CD8-positive, alpha-beta memory T cell (primary cell): ENCODE data around the gene CNPY2. TPM values are rescaled to one million over a fixed set of nuclear protein-coding genes. Genes with fewer than 3 reads are reported as not detected.

Source experiments
- CTCF ChIA-PET: fragments of 350-600 bp; sonication (Branson Sonifier 250); formaldehyde crosslinking; loops from one replicate; lab custom pipeline; 2021; ENCODE audit warnings: antibody characterized with exemption; lab: Charles Lee
- POLR2A ChIA-PET: fragments of 350-600 bp; sonication (Branson Sonifier 250); formaldehyde crosslinking; loops from one replicate; lab custom pipeline; 2021; ENCODE audit warnings: antibody characterized with exemption; lab: Charles Lee
- DNase-seq, 5 donors: peaks; one replicate each; pipeline versions ENCODE4 v3.0.0 to v3.0.0-alpha.2; 2020 to 2022; ENCODE audit warnings: mixed read lengths in 1 of 5
- H3K27ac ChIP-seq: one replicate; pipeline ENCODE4 v1.7.0; 2013; ENCODE audit warnings: low read depth, mild to moderate bottlenecking, low read length, moderate library complexity
- H3K27me3 ChIP-seq: 2 replicates; pipeline ENCODE4 v1.7.0; 2013; ENCODE audit warnings: low read length, mild to moderate bottlenecking; ENCODE audit not compliant: insufficient read depth, poor library complexity, severe bottlenecking
- H3K36me3 ChIP-seq: 2 replicates; pipeline ENCODE4 v1.7.0; 2013; ENCODE audit warnings: mild to moderate bottlenecking, low read length, moderate library complexity; ENCODE audit not compliant: insufficient read depth
- H3K4me1 ChIP-seq: 2 replicates; pipeline ENCODE4 v1.7.0; 2013; ENCODE audit warnings: mild to moderate bottlenecking, low read length, moderate library complexity; ENCODE audit not compliant: insufficient read depth
- H3K4me3 ChIP-seq: 2 replicates; pipeline ENCODE4 v1.7.0; 2013; ENCODE audit warnings: mild to moderate bottlenecking, low read length
- H3K9me3 ChIP-seq: 2 replicates; pipeline ENCODE4 v1.7.0; 2013; ENCODE audit warnings: mild to moderate bottlenecking, low read length
- H3K27ac Mint-ChIP-seq, 8 donors: one replicate each; pipeline ENCODE4 v1.8.0; 2020 to 2021; ENCODE audit warnings: mixed read lengths in 8 of 8, mild to moderate bottlenecking in 6 of 8, inconsistent platforms in 3 of 8, moderate library complexity in 3 of 8
- H3K27me3 Mint-ChIP-seq, 2 donors: one replicate each; pipeline ENCODE4 v1.8.0; 2020 to 2021; ENCODE audit warnings: mixed read lengths in 2 of 2, mild to moderate bottlenecking in 1 of 2, moderate library complexity in 1 of 2
- H3K36me3 Mint-ChIP-seq, 3 donors: one replicate each; pipeline ENCODE4 v1.8.0; 2020 to 2021; ENCODE audit warnings: mixed read lengths in 3 of 3, inconsistent platforms in 1 of 3, mild to moderate bottlenecking in 1 of 3
- H3K4me1 Mint-ChIP-seq, 3 donors: one replicate each; pipeline ENCODE4 v1.8.0; 2020 to 2021; ENCODE audit warnings: mixed read lengths in 3 of 3, inconsistent platforms in 1 of 3, mild to moderate bottlenecking in 1 of 3
- H3K4me3 Mint-ChIP-seq, 7 donors: one replicate each; pipeline ENCODE4 v1.8.0; 2020 to 2021; ENCODE audit warnings: mixed read lengths in 7 of 7, mild to moderate bottlenecking in 6 of 7, moderate library complexity in 4 of 7, inconsistent platforms in 2 of 7
- H3K9me3 Mint-ChIP-seq, 5 donors: one replicate each; pipeline ENCODE4 v1.8.0; 2020 to 2022; ENCODE audit warnings: mixed read lengths in 5 of 5, mild to moderate bottlenecking in 3 of 5, moderate library complexity in 2 of 5, inconsistent platforms in 1 of 5
- polyA plus RNA-seq: library from polyadenylated mRNA; unstranded; fragments of 300-500 nt; fragmentation: Illumina TruSeq; gene quantifications from one replicate; pipeline ENCODE4 v1.2.3, GENCODE V29; 2021
- total RNA-seq, 2 experiments: library from RNA; stranded (reverse); gene quantifications; one replicate each; pipeline ENCODE4 v1.2.3, GENCODE V29; 2021

CNPY2 gene
- total and polyA plus RNA-seq, 3 experiments from 2014 or later = 165 to 188 (median 167) TPM

DNA sequence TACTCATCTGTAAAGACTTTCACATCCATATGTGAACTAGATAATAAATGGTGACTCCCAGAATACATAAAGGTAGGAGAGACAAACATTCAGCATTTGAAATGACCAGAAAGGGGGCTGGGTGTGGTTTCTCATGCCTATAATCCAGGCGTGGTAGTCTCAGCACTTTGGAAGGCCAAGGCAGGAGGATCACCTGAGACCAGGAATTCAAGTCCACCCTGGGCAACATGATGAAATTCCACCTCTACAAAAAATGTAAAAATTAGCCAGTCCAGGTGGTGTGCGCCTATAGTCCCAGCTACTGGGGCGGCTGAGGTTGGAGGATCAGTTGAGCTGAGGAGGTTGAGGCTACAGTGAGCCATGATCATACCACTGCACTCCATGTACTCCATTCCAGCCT is 11.5 kb downstream of the CNPY2 start:
- ChIA-PET CTCF (interaction anchor here (1.8 kb wide), 1 partner anchor 115 kb away, joined by 3 read pairs; the partner anchor contains the start of gene SMARCC2), POLR2A (no interaction called here)
- H3K27ac Mint-ChIP-seq = no peak overlapping the region
- Histone ChIP-seq H3K27me3 (no peaks in the 10 kb centered on the region), H3K27ac (no peak overlapping the region), H3K4me1 (peaks cover 20% of the 10 kb centered on the region), H3K4me3 (no peak overlapping the region), H3K9me3 (no peaks in the 10 kb centered on the region), H3K36me3 (no peaks in the 10 kb centered on the region)
- H3K4me1 Mint-ChIP-seq = peaks cover 25 to 33% (median 30%) of the 10 kb centered on the region in 3 donors
- no peak for DNase-seq
- no peak overlapping the region for H3K4me3 Mint-ChIP-seq
- H3K27me3 Mint-ChIP-seq = no peaks in the 10 kb centered on the region
- peaks cover 0 to 34% (median 0%) of the 10 kb centered on the region in 3 donors for H3K36me3 Mint-ChIP-seq
- H3K9me3 Mint-ChIP-seq = no peaks in the 10 kb centered on the region

- POLR2A ChIA-PET = interaction anchor here (0.6 to 0.7 kb wide), 3 partner anchors 36 to 110 kb away, joined by 3 read pairs; no protein-coding TSS in a partner anchor
- H3K36me3 Mint-ChIP-seq = peaks cover 0 to 32% (median 4%) of the 10 kb centered on the region in 3 donors
- H3K4me1 ChIP-seq = peaks cover 44% of the 10 kb centered on the region
- H3K4me1 Mint-ChIP-seq = peaks cover 47 to 67% (median 64%) of the 10 kb centered on the region in 3 donors
- H3K27ac Mint-ChIP-seq = peak overlapping the region; percentile 93 to 99 (median 98)
- H3K9me3 Mint-ChIP-seq = no peaks in the 10 kb centered on the region
- H3K27ac ChIP-seq = peak overlapping the region; percentile 90
- peak overlapping the region; percentile 94 to 98 (median 95) for H3K4me3 Mint-ChIP-seq
- H3K27me3 ChIP-seq = no peaks in the 10 kb centered on the region
- H3K4me3 ChIP-seq = peak overlapping the region; percentile 85
- no peaks in the 10 kb centered on the region for H3K27me3 Mint-ChIP-seq
- peak in 1 of 5 donors; percentile 52 for DNase-seq
- no peaks in the 10 kb centered on the region for H3K9me3 ChIP-seq
- CTCF ChIA-PET = interaction anchor here (1.0 to 1.8 kb wide), 5 partner anchors 14 to 111 kb away, joined by 3 to 8 read pairs (median 3); partner anchors contain the start of genes PAN2, RNF41 and SMARCC2
- H3K36me3 ChIP-seq = peaks cover 7% of the 10 kb centered on the region
Measured at GRCh38 chr12:56300644-56301464, 14.9 kb downstream of the CNPY2 start.

- H3K4me1 Mint-ChIP-seq = peaks cover 47 to 65% (median 64%) of the 10 kb centered on the region in 3 donors
- POLR2A ChIA-PET = interaction anchor here (0.7 to 2.1 kb wide), 8 partner anchors 10 to 195 kb away, joined by 3 to 6 read pairs (median 4); partner anchors contain the start of genes CNPY2, IL23A, PA2G4 and STAT2
Measured at GRCh38 chr12:56299853-56300643, 15.7 kb downstream of the CNPY2 start, which contains the start of gene CS. TSS of gene CS (minus strand) at chr12:56300330. CDS start at chr12:56300201, 129 bp downstream.

GRCh38 chr12:56299308-56299852 is 16.4 kb downstream of the CNPY2 start:
- Histone ChIP-seq H3K27ac (peak overlapping the region; percentile 90), H3K27me3 (no peaks in the 10 kb centered on the region), H3K4me3 (peak overlapping the region; percentile 85), H3K4me1 (peaks cover 44% of the 10 kb centered on the region), H3K36me3 (peaks cover 7% of the 10 kb centered on the region), H3K9me3 (no peaks in the 10 kb centered on the region)
- no peaks in the 10 kb centered on the region for H3K27me3 Mint-ChIP-seq
- ChIA-PET POLR2A (interaction anchor here (0.7 to 2.1 kb wide), 8 partner anchors 11 to 195 kb away, joined by 3 to 6 read pairs (median 4); partner anchors contain the start of genes CNPY2, IL23A, PA2G4 and STAT2), CTCF (interaction anchor here (0.6 to 2.1 kb wide), 6 partner anchors 12 to 181 kb away, joined by 3 to 8 read pairs (median 4); partner anchors contain the start of genes SMARCC2, STAT2 and ZC3H10)
- H3K4me3 Mint-ChIP-seq = peak overlapping the region; percentile 94 to 98 (median 95)
- H3K4me1 Mint-ChIP-seq = peaks cover 47 to 67% (median 63%) of the 10 kb centered on the region in 3 donors
- peak in 4 of 5 donors; percentile 1 to 52 (median 36) for DNase-seq
- H3K9me3 Mint-ChIP-seq = no peaks in the 10 kb centered on the region
- H3K27ac Mint-ChIP-seq = peak overlapping the region; percentile 93 to 99 (median 98)
- peaks cover 0 to 27% (median 4%) of the 10 kb centered on the region in 3 donors for H3K36me3 Mint-ChIP-seq

More at GRCh38 chr12:56299853-56300643, 15.7 kb downstream of the CNPY2 start, which contains the start of gene CS:
- peaks cover 44% of the 10 kb centered on the region for H3K4me1 ChIP-seq
- H3K27me3 ChIP-seq = no peaks in the 10 kb centered on the region
- CTCF ChIA-PET = interaction anchor here (0.6 to 1.8 kb wide), 8 partner anchors 13 to 182 kb away, joined by 3 to 8 read pairs (median 4); partner anchors contain the start of genes PAN2, RNF41, SMARCC2 and ZC3H10
- Mint-ChIP-seq H3K27me3 (no peaks in the 10 kb centered on the region), H3K27ac (peak within 1 kb of the TSS; percentile 93 to 99 (median 98)), H3K36me3 (peaks cover 0 to 27% (median 4%) of the 10 kb centered on the region in 3 donors), H3K9me3 (no peaks in the 10 kb centered on the region), H3K4me3 (peak within 1 kb of the TSS; percentile 94 to 98 (median 95))
- DNase-seq = peak; percentile 99
- H3K27ac ChIP-seq = peak within 1 kb of the TSS; percentile 90
- no peaks in the 10 kb centered on the region for H3K9me3 ChIP-seq
- H3K36me3 ChIP-seq = peaks cover 7% of the 10 kb centered on the region
- H3K4me3 ChIP-seq = peak within 1 kb of the TSS; percentile 85

- Histone ChIP-seq H3K27ac (peak overlapping the region; percentile 90), H3K27me3 (no peaks in the 10 kb centered on the region), H3K4me1 (peaks cover 44% of the 10 kb centered on the region), H3K36me3 (peaks cover 7% of the 10 kb centered on the region), H3K4me3 (peak overlapping the region; percentile 85), H3K9me3 (no peaks in the 10 kb centered on the region)
- Mint-ChIP-seq H3K27ac (peak overlapping the region; percentile 93 to 99 (median 98)), H3K9me3 (no peaks in the 10 kb centered on the region), H3K27me3 (no peaks in the 10 kb centered on the region), H3K4me1 (peaks cover 49 to 71% (median 67%) of the 10 kb centered on the region in 3 donors), H3K4me3 (peak overlapping the region; percentile 94 to 98 (median 95)), H3K36me3 (peaks cover 0 to 29% (median 4%) of the 10 kb centered on the region in 3 donors)
- DNase-seq = no peak
- ChIA-PET POLR2A (interaction anchor here (1.0 to 2.1 kb wide), 5 partner anchors 12 to 181 kb away, joined by 3 to 6 read pairs (median 5); partner anchors contain the start of genes CNPY2, IL23A, STAT2 and ZC3H10), CTCF (interaction anchor here (0.8 to 2.1 kb wide), 8 partner anchors 11 to 181 kb away, joined by 3 to 6 read pairs (median 4); partner anchors contain the start of genes ANKRD52, STAT2 and ZC3H10)
Measured at GRCh38 chr12:56298828-56299227, 17.0 kb downstream of the CNPY2 start.

- Histone ChIP-seq H3K9me3 (no peaks in the 10 kb centered on the region), H3K27ac (no peak overlapping the region), H3K4me3 (no peak overlapping the region), H3K27me3 (no peaks in the 10 kb centered on the region), H3K4me1 (peaks cover 40% of the 10 kb centered on the region), H3K36me3 (peaks cover 7% of the 10 kb centered on the region)
- peaks cover 53 to 77% (median 71%) of the 10 kb centered on the region in 3 donors for H3K4me1 Mint-ChIP-seq
- no peaks in the 10 kb centered on the region for H3K27me3 Mint-ChIP-seq
- ChIA-PET POLR2A (interaction anchor here (0.6 to 1.1 kb wide), 2 partner anchors 11 to 52 kb away, joined by 3 to 6 read pairs; no protein-coding TSS in a partner anchor), CTCF (interaction anchor here (0.6 to 2.1 kb wide), 5 partner anchors 12 to 167 kb away, joined by 3 to 6 read pairs (median 3); partner anchors contain the start of genes COQ10A and STAT2)
- H3K9me3 Mint-ChIP-seq = no peaks in the 10 kb centered on the region
- H3K27ac Mint-ChIP-seq = peak overlapping the region; percentile 17 to 93 (median 64)
- H3K36me3 Mint-ChIP-seq = peaks cover 0 to 34% (median 4%) of the 10 kb centered on the region in 3 donors
- DNase-seq = no peak
- peak overlapping the region in 3 of 7 donors; percentile 35 to 77 (median 51) for H3K4me3 Mint-ChIP-seq
Measured at GRCh38 chr12:56297400-56297799, 18.4 kb downstream of the CNPY2 start.
